ENCODE data around the gene STUM. TPM values are rescaled to one million over a fixed set of nuclear protein-coding genes. Genes with fewer than 3 reads are reported as not detected.

The STUM gene
- polyA plus RNA-seq, 1 of the 3 experiments (the other 2 are of a cell fraction): not detected

DNA sequence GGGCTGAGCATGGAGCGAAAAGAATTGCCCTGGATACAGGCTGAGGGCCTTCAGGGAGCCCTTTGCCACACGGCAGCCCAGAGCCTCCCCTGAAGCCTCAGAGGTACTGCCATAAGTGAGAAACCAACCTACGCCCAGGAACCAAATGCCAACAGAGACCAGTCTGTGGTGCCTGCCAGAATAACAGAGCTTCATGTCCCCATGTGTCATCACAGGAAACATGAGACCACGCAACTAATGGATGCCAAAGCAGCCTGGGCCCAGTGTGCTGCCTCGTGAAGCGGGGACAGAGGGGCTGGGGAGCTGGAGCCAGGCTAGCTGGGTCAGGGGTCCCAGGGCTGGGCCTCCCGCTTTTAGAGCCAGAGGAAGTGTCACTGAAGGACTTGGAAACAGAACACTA is 18.7 kb upstream of the STUM start:
- ChIA-PET CTCF (interaction anchor here (1.0 kb wide), 1 partner anchor 17 kb away, joined by 6 read pairs; no protein-coding TSS in a partner anchor), POLR2A (no interaction called here)
- H3K79me2 ChIP-seq (ENCODE audit: insufficient read depth): no peaks in the 10 kb centered on the region
- no peaks in the 10 kb centered on the region for H3K36me3 ChIP-seq (replicated peaks in 1 of 2; ENCODE audit: control insufficient read depth in 1 of 2, insufficient read depth in 2 of 2, low read length in 1 of 2)
- H2AFZ ChIP-seq (ENCODE audit: low read depth): no peak overlapping the region
- WGBS (ENCODE audit: low lambda C conversion rate): 52% methylated on average over 6 of the region's 7 CpGs
- no peaks in the 10 kb centered on the region for H3K9me3 ChIP-seq
- TF ChIP-seq, protein P1, sequence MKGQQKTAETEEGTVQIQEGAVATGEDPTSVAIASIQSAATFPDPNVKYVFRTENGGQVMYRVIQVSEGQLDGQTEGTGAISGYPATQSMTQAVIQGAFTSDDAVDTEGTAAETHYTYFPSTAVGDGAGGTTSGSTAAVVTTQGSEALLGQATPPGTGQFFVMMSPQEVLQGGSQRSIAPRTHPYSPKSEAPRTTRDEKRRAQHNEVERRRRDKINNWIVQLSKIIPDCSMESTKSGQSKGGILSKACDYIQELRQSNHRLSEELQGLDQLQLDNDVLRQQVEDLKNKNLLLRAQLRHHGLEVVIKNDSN (IDR thresholded peaks at IDR 0.05; ENCODE audit: borderline replicate concordance, low read depth): no peak
- no peak for TF ChIP-seq EP300 (IDR thresholded peaks at IDR 0.05; ENCODE audit: borderline replicate concordance in 1 of 2, low read depth in 1 of 2, low read length in 1 of 2)
- no peak for TF ChIP-seq GATA2 (CRISPR knock-in tag; IDR thresholded peaks at IDR 0.05)
- TF ChIP-seq SIN3A (IDR thresholded peaks at IDR 0.05; ENCODE audit: borderline replicate concordance, low read depth, low read length): no peak
- TF ChIP-seq FOXJ3 (CRISPR knock-in tag; IDR thresholded peaks at IDR 0.05): no peak
- TF ChIP-seq, protein P2, sequence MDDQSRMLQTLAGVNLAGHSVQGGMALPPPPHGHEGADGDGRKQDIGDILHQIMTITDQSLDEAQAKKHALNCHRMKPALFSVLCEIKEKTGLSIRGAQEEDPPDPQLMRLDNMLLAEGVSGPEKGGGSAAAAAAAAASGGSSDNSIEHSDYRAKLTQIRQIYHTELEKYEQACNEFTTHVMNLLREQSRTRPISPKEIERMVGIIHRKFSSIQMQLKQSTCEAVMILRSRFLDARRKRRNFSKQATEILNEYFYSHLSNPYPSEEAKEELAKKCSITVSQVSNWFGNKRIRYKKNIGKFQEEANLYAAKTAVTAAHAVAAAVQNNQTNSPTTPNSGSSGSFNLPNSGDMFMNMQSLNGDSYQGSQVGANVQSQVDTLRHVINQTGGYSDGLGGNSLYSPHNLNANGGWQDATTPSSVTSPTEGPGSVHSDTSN (IDR thresholded peaks at IDR 0.05): no peak
- no peak overlapping the region for H3K4me2 ChIP-seq
- no peaks in the 10 kb centered on the region for H4K20me1 ChIP-seq (ENCODE audit: insufficient read depth)
- peaks cover 9% of the 10 kb centered on the region; the same call in 1 of the 2 replicates for H3K27me3 ChIP-seq (ENCODE audit: insufficient read depth)
- H3K4me3 ChIP-seq (ENCODE audit: low read depth in 2 of 2, low read length in 1 of 2): no peak overlapping the region
- no peaks in the 10 kb centered on the region for H3F3A ChIP-seq (replicated peaks; ENCODE audit: insufficient read depth)
- H3K4me1 ChIP-seq (ENCODE audit: control insufficient read depth in 1 of 2, insufficient read depth in 2 of 2, low read depth in 1 of 2, low read length in 1 of 2): no peaks in the 10 kb centered on the region; a peak in 1 of 4 replicates
- H3K9ac ChIP-seq: no peak overlapping the region
- H3K27ac ChIP-seq (ENCODE audit: low read depth in 2 of 2, low read length in 1 of 2): no peak overlapping the region
- no peak for DNase-seq
- no peaks in the 10 kb centered on the region for H3K9me2 ChIP-seq

DNA sequence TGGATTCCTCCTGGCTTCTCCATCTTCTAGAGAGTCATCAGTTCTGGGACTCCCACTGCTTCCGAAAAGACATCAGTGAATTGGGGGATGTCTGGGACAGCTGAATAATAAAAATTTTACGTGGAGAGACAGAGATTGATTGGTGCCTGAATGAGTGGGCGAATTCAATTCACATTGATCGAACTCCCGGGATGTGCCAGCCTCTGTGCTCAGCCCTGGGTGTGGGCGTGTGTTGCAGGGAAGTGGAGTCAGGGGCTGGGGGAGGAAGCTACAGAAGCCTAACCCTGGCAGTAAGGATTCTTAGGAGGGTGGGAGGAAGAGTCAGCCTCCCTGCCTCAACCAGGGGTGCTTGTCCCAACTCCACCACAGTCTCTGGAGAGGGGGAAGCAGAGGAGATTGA is 18.0 kb upstream of the STUM start:
- ChIA-PET CTCF (interaction anchor here (1.0 kb wide), 2 partner anchors 17 to 106 kb away, joined by 4 to 6 read pairs; no protein-coding TSS in a partner anchor), POLR2A (no interaction called here)
- no peak overlapping the region for H3K9ac ChIP-seq
- H3K36me3 ChIP-seq (replicated peaks in 1 of 2; ENCODE audit: control insufficient read depth in 1 of 2, insufficient read depth in 2 of 2, low read length in 1 of 2): no peaks in the 10 kb centered on the region
- no peaks in the 10 kb centered on the region for H3K79me2 ChIP-seq (ENCODE audit: insufficient read depth)
- TF ChIP-seq, protein P3, sequence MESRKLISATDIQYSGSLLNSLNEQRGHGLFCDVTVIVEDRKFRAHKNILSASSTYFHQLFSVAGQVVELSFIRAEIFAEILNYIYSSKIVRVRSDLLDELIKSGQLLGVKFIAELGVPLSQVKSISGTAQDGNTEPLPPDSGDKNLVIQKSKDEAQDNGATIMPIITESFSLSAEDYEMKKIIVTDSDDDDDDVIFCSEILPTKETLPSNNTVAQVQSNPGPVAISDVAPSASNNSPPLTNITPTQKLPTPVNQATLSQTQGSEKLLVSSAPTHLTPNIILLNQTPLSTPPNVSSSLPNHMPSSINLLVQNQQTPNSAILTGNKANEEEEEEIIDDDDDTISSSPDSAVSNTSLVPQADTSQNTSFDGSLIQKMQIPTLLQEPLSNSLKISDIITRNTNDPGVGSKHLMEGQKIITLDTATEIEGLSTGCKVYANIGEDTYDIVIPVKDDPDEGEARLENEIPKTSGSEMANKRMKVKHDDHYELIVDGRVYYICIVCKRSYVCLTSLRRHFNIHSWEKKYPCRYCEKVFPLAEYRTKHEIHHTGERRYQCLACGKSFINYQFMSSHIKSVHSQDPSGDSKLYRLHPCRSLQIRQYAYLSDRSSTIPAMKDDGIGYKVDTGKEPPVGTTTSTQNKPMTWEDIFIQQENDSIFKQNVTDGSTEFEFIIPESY (IDR thresholded peaks at IDR 0.05; ENCODE audit: borderline replicate concordance, low read depth): no peak
- TF ChIP-seq, protein P1 (IDR thresholded peaks at IDR 0.05; ENCODE audit: borderline replicate concordance, low read depth): no peak
- no peak for TF ChIP-seq FOXJ3 (CRISPR knock-in tag; IDR thresholded peaks at IDR 0.05)
- no peak for TF ChIP-seq FOXM1 (IDR thresholded peaks at IDR 0.05; ENCODE audit: low read depth)
- TF ChIP-seq TCF12 (IDR thresholded peaks at IDR 0.05): no peak
- TF ChIP-seq, protein P2 (IDR thresholded peaks at IDR 0.05): no peak
- TF ChIP-seq POLR2AphosphoS5 (IDR thresholded peaks at IDR 0.05; ENCODE audit: low read depth, low read length): no peak
- TF ChIP-seq, protein P4, sequence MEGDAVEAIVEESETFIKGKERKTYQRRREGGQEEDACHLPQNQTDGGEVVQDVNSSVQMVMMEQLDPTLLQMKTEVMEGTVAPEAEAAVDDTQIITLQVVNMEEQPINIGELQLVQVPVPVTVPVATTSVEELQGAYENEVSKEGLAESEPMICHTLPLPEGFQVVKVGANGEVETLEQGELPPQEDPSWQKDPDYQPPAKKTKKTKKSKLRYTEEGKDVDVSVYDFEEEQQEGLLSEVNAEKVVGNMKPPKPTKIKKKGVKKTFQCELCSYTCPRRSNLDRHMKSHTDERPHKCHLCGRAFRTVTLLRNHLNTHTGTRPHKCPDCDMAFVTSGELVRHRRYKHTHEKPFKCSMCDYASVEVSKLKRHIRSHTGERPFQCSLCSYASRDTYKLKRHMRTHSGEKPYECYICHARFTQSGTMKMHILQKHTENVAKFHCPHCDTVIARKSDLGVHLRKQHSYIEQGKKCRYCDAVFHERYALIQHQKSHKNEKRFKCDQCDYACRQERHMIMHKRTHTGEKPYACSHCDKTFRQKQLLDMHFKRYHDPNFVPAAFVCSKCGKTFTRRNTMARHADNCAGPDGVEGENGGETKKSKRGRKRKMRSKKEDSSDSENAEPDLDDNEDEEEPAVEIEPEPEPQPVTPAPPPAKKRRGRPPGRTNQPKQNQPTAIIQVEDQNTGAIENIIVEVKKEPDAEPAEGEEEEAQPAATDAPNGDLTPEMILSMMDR (IDR thresholded peaks at IDR 0.05): no peak
- TF ChIP-seq GABPA (IDR thresholded peaks at IDR 0.05; ENCODE audit: low read depth): no peak
- TF ChIP-seq JUND (IDR thresholded peaks at IDR 0.05): no peak
- no peak for TF ChIP-seq TEAD4 (IDR thresholded peaks at IDR 0.05; ENCODE audit: borderline replicate concordance, insufficient read depth)
- no peaks in the 10 kb centered on the region for H3K9me3 ChIP-seq
- no peak for DNase-seq
- H3K4me2 ChIP-seq: no peak overlapping the region
- 55% methylated on average over 6 of the region's 6 CpGs for WGBS (ENCODE audit: low lambda C conversion rate)
- H3K4me3 ChIP-seq (ENCODE audit: low read depth in 2 of 2, low read length in 1 of 2): no peak overlapping the region
- H3K27ac ChIP-seq (ENCODE audit: low read depth in 2 of 2, low read length in 1 of 2): no peak overlapping the region
- H3K4me1 ChIP-seq (ENCODE audit: control insufficient read depth in 1 of 2, insufficient read depth in 2 of 2, low read depth in 1 of 2, low read length in 1 of 2): no peaks in the 10 kb centered on the region; a peak in 1 of 4 replicates
- H2AFZ ChIP-seq (ENCODE audit: low read depth): no peak overlapping the region
- peaks cover 9% of the 10 kb centered on the region; the same call in 1 of the 2 replicates for H3K27me3 ChIP-seq (ENCODE audit: insufficient read depth)
- no peaks in the 10 kb centered on the region for H4K20me1 ChIP-seq (ENCODE audit: insufficient read depth)
- no peaks in the 10 kb centered on the region for H3F3A ChIP-seq (replicated peaks; ENCODE audit: insufficient read depth)
- H3K9me2 ChIP-seq: no peaks in the 10 kb centered on the region
